Thymus (tissue), 11 donors: ENCODE data around the gene FGF14. TPM values are rescaled to one million over a fixed set of nuclear protein-coding genes. Genes with fewer than 3 reads are reported as not detected.
"Not testable (repeated sequence)": the region's sequence is repeated elsewhere in the genome, so short reads cannot be mapped to it uniquely, and the experiment has no call there.

ENCODE experiments used
- DNase-seq, 9 donors: peaks; one replicate each; pipeline ENCODE4 v3.0.0-alpha.2; 2013; ENCODE audit warnings: low spot score in 9 of 9, low read depth in 6 of 9, missing footprints in 1 of 9
- H3K27ac ChIP-seq, 2 donors: one replicate each; pipeline ENCODE4 v1.5.1; 2013; ENCODE audit warnings: control low read depth in 1 of 2, low read depth in 1 of 2, low read length in 1 of 2, mild to moderate bottlenecking in 1 of 2, moderate library complexity in 1 of 2
- H3K27me3 ChIP-seq, 2 donors: one replicate each; pipeline ENCODE4 v1.5.1; 2013; ENCODE audit warnings: low read length in 1 of 2; ENCODE audit not compliant: control insufficient read depth in 2 of 2, insufficient read depth in 1 of 2
- H3K36me3 ChIP-seq, 2 donors: one replicate each; pipeline ENCODE4 v1.5.1; 2013; ENCODE audit warnings: low read length in 1 of 2, mild to moderate bottlenecking in 1 of 2, moderate library complexity in 1 of 2; ENCODE audit not compliant: control insufficient read depth in 2 of 2, insufficient read depth in 2 of 2
- H3K4me1 ChIP-seq, 2 donors: one replicate each; pipeline ENCODE4 v1.5.1; 2013; ENCODE audit warnings: low read length in 2 of 2; ENCODE audit not compliant: control insufficient read depth in 2 of 2, insufficient read depth in 2 of 2
- H3K4me3 ChIP-seq, 2 donors: one replicate each; pipeline ENCODE4 v1.5.1; 2013; ENCODE audit warnings: low read length in 2 of 2, control low read depth in 1 of 2, mild to moderate bottlenecking in 1 of 2
- H3K9me3 ChIP-seq, 2 donors: one replicate each; pipeline ENCODE4 v1.5.1; 2013; ENCODE audit warnings: low read length in 1 of 2, mild to moderate bottlenecking in 1 of 2; ENCODE audit not compliant: control insufficient read depth in 2 of 2, insufficient read depth in 1 of 2
- WGBS: extraction: QIAGEN DNeasy Blood & Tissue Kit; methylation state at CpG from one replicate; pipeline ENCODE4 v1.1.7; 2013; 5-methylcytosine and 5-hydroxymethylcytosine counted together
- polyA plus RNA-seq: library from polyadenylated mRNA; stranded (reverse); fragments of 200-250 nt; gene quantifications from one replicate; pipeline ENCODE4 v1.2.3, GENCODE V29; 2013
- total RNA-seq: library from RNA; stranded (reverse); fragments of 120-200 nt; gene quantifications from one replicate; pipeline ENCODE4 v1.2.4, GENCODE V29; 2013
- donor health status: healthy.

Gene FGF14
- total and polyA plus RNA-seq, 2 donors: 0.05 to 0.14 TPM

DNA sequence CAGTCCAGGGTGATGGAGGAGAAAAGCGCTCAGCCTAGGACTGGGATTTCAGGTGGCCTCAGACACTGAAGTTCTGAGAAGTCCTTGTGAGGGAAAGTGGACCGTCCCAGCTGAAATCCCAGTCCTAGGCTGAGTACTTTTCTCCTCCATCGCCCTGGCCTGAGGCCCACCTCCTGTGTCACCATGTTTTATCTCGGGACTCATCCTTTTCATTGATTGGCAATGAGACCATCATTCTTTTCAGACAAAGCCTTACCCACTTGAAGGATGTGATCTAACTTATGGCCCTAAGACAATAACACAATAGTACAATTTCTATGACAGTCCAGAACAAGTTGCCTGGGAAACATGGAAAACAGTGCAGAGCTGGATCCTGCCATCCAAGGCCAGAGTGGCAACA, 263.9 kb downstream of the FGF14 start:
- not testable (repeated sequence) for H3K27ac ChIP-seq, H3K4me3 ChIP-seq, H3K4me1 ChIP-seq, H3K9me3 ChIP-seq, H3K36me3 ChIP-seq, DNase-seq, H3K27me3 ChIP-seq
- WGBS: 90% methylated on average over 4 of the region's 4 CpGs

GRCh38 chr13:102136735-102137296, 265.0 kb downstream of the FGF14 start:
- no peaks in the 10 kb centered on the region for H3K9me3 ChIP-seq
- H3K27me3 ChIP-seq: no peaks in the 10 kb centered on the region
- no peaks in the 10 kb centered on the region for H3K36me3 ChIP-seq
- H3K27ac ChIP-seq: no peak overlapping the region
- H3K4me3 ChIP-seq: no peak overlapping the region
- H3K4me1 ChIP-seq: no peaks in the 10 kb centered on the region
- DNase-seq: no peak
- 98% methylated on average over 3 of the region's 3 CpGs for WGBS

- Histone ChIP-seq H3K27ac (no peak overlapping the region), H3K9me3 (no peaks in the 10 kb centered on the region), H3K4me3 (no peak overlapping the region), H3K4me1 (no peaks in the 10 kb centered on the region), H3K36me3 (no peaks in the 10 kb centered on the region), H3K27me3 (no peaks in the 10 kb centered on the region)
- DNase-seq: no peak
- WGBS: 94% methylated on average over 3 of the region's 3 CpGs
Observed at GRCh38 chr13:102132777-102133295, 269.0 kb downstream of the FGF14 start.

DNA sequence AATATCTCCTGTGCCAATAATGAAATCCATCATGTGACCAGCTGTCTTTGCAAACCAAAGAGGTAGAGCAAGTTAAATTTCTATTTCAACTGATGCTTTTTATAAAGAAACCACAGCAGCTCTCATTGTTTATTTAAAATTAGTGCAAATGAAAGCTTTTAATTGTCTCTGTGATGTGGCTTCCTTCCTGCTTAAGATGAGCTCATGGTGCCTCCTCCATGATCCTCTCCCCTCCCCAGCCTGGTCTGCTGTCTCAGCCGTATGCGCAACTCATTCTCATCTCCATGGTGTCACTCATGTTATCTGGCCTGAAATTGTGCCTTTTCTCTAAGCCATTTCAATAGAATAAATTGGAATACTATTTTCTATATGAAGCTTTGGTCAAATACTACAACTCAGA, 270.6 kb downstream of the FGF14 start:
- DNase-seq: no peak
- no peaks in the 10 kb centered on the region for H3K9me3 ChIP-seq
- H3K27ac ChIP-seq: no peak overlapping the region
- H3K36me3 ChIP-seq: no peaks in the 10 kb centered on the region
- 97% methylated on average over 2 of the region's 2 CpGs for WGBS
- H3K4me1 ChIP-seq: no peaks in the 10 kb centered on the region
- H3K27me3 ChIP-seq: no peaks in the 10 kb centered on the region
- H3K4me3 ChIP-seq: no peak overlapping the region

GRCh38 chr13:102128216-102128810, 273.5 kb downstream of the FGF14 start:
- H3K9me3 ChIP-seq: no peaks in the 10 kb centered on the region
- H3K27ac ChIP-seq: no peak overlapping the region
- peak in 1 of 9 donors; percentile 9 for DNase-seq
- WGBS: 64% methylated on average over 4 of the region's 4 CpGs
- H3K36me3 ChIP-seq: no peaks in the 10 kb centered on the region
- H3K4me3 ChIP-seq: no peak overlapping the region
- H3K4me1 ChIP-seq: no peaks in the 10 kb centered on the region
- H3K27me3 ChIP-seq: no peaks in the 10 kb centered on the region

DNA sequence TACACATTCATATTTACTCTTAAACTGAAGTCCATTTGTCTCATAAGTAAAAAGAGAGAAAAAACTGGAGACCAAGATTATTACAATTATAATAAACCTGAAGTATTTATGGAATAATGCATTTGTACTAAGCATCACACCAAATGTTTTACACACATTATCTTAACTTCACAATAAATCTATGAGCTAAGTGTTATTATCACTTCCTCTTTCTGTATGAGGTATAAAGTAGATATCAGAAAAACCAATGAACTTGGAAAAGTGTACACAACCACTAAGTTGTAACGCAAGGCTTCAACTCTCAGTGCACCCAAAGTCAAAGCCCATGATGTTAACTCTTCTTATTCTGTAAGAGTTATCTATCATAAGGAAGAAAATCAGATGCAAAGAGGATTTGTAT, 274.7 kb downstream of the FGF14 start:
- 92% methylated on average over 1 of the region's 1 CpG for WGBS

GRCh38 chr13:102122147-102122546, 279.7 kb downstream of the FGF14 start:
- Histone ChIP-seq H3K4me1 (no peaks in the 10 kb centered on the region), H3K4me3 (no peak overlapping the region), H3K36me3 (no peaks in the 10 kb centered on the region), H3K27me3 (no peaks in the 10 kb centered on the region), H3K9me3 (no peaks in the 10 kb centered on the region), H3K27ac (no peak overlapping the region)
- DNase-seq: no peak
- 92% methylated on average over 4 of the region's 4 CpGs for WGBS

More for the DNA sequence above, 274.7 kb downstream of the FGF14 start:
- DNase-seq: no peak
- Histone ChIP-seq H3K4me3 (no peak overlapping the region), H3K4me1 (no peaks in the 10 kb centered on the region), H3K27me3 (no peaks in the 10 kb centered on the region), H3K36me3 (no peaks in the 10 kb centered on the region), H3K9me3 (no peaks in the 10 kb centered on the region), H3K27ac (no peak overlapping the region)

GRCh38 chr13:102117175-102117831, 284.5 kb downstream of the FGF14 start:
- Histone ChIP-seq H3K27ac (no peak overlapping the region), H3K36me3 (no peaks in the 10 kb centered on the region), H3K4me3 (no peak overlapping the region), H3K27me3 (no peaks in the 10 kb centered on the region), H3K4me1 (no peaks in the 10 kb centered on the region), H3K9me3 (no peaks in the 10 kb centered on the region)
- WGBS: 59% methylated on average over 7 of the region's 7 CpGs
- DNase-seq: no peak

DNA sequence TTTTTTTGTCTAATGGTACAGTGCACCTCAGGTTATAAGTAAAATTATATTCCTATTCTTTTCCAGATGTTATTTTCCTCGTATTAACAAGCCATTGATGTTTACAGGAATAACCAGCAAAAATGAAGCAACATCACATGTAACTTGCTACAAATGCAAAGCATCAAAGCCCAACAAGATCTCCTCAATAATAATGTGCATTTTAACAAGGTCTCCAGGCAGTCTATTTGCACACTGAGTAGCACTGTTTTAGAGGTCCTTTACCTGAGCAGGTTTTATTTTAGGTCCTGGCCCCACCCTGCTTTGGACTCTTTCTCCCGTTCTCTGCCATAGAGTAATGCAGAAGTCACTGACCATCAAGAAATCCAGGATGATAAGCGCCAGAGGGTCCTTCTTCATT, 298.4 kb downstream of the FGF14 start:
- Histone ChIP-seq H3K36me3 (no peaks in the 10 kb centered on the region), H3K27me3 (no peaks in the 10 kb centered on the region), H3K4me3 (no peak overlapping the region), H3K4me1 (no peaks in the 10 kb centered on the region), H3K9me3 (no peaks in the 10 kb centered on the region), H3K27ac (no peak overlapping the region)
- no peak for DNase-seq
- 87% methylated on average over 3 of the region's 3 CpGs for WGBS
